Endothelial cell of umbilical vein (primary cell): Measurements from ENCODE around the gene DMD. TPM values are rescaled to one million over a fixed set of nuclear protein-coding genes. Genes with fewer than 3 reads are reported as not detected.
A peak's percentile ranks its signal among the peaks of the same experiment; 100 is the strongest.

Source experiments
- BruUV-seq: library from RNA; stranded (reverse); fragments of 400-500 nt; replicated peaks from 2 replicates; lab custom pipeline; 2021; lab: Mats Ljungman, UMichigan
- CTCF ChIA-PET: fragments of 300-600, 350-600 bp; sonication (Branson Sonifier 250); formaldehyde crosslinking; loops from one replicate; lab custom pipeline; 2021; ENCODE audit warnings: antibody characterized with exemption, inconsistent platforms; lab: Charles Lee
- POLR2A ChIA-PET: fragments of 300-600, 350-600 bp; sonication (Branson Sonifier 250); formaldehyde crosslinking; loops from one replicate; lab custom pipeline; 2021; ENCODE audit warnings: antibody characterized with exemption, inconsistent platforms; lab: Charles Lee
- DNase-seq: peaks from one replicate; pipeline ENCODE4 v3.0.0-alpha.2; 2011; ENCODE audit warnings: low read depth, low spot score
- FAIRE-seq: peaks from 2 replicates; lab custom pipeline; 2011; peaks lifted over from hg19 to GRCh38; lab: Jason Lieb, UNC
- H2AFZ ChIP-seq: 2 replicates; pipeline ENCODE4 v1.6.0; 2012; ENCODE audit warnings: low read depth, low read length, control low read depth, inconsistent platforms
- H3K27ac ChIP-seq: 2 replicates; pipeline ENCODE4 v1.5.1; 2011; ENCODE audit warnings: low read depth, mild to moderate bottlenecking, control low read depth, low read length, moderate library complexity; ENCODE audit not compliant: insufficient read depth
- H3K27me3 ChIP-seq, 2 experiments: 2 replicates each; pipeline versions ENCODE4 v1.6.0 to v1.6.1; 2011; ENCODE audit warnings: low read length in 2 of 2, mixed read lengths in 1 of 2; ENCODE audit not compliant: control insufficient read depth in 2 of 2, insufficient read depth in 2 of 2
- H3K36me3 ChIP-seq, 2 experiments: 2 replicates in 1 of 2; 3 replicates in 1 of 2; pipeline ENCODE4 v1.5.1; 2011; ENCODE audit warnings: low read length in 2 of 2, mild to moderate bottlenecking in 1 of 2, moderate library complexity in 1 of 2; ENCODE audit not compliant: control insufficient read depth in 2 of 2, insufficient read depth in 2 of 2; ENCODE audit errors: extremely low read depth in 1 of 2
- H3K4me1 ChIP-seq: 3 replicates; pipeline ENCODE4 v1.5.1; 2011; ENCODE audit warnings: mild to moderate bottlenecking, low read length; ENCODE audit not compliant: control insufficient read depth, insufficient read depth; ENCODE audit errors: extremely low read depth
- H3K4me2 ChIP-seq: 2 replicates; pipeline ENCODE4 v1.6.1; 2011; ENCODE audit warnings: low read length, control low read depth, mixed read lengths; ENCODE audit not compliant: insufficient read depth
- H3K4me3 ChIP-seq, 3 experiments: fragments of 200-600 bp in 1 of 3; sonication (generic), shearing (Covaris generic) in 1 of 3; replicated peaks in 1 of 3; 2 replicates each; pipeline ENCODE4 v1.5.1; 2011 to 2016; ENCODE audit warnings: control low read depth in 3 of 3, low read length in 3 of 3, mild to moderate bottlenecking in 2 of 3, inconsistent platforms in 1 of 3, low read depth in 1 of 3, moderate library complexity in 1 of 3; ENCODE audit not compliant: insufficient read depth in 1 of 3
- H3K79me2 ChIP-seq: 2 replicates; pipeline ENCODE4 v1.6.0; 2012; ENCODE audit warnings: low read length, inconsistent platforms; ENCODE audit not compliant: control insufficient read depth, insufficient read depth
- H3K9ac ChIP-seq: replicated peaks from 2 replicates; pipeline ENCODE3; 2011; ENCODE audit warnings: low read length, control low read depth; ENCODE audit not compliant: insufficient read depth; ENCODE audit errors: extremely low read depth
- H3K9me1 ChIP-seq: replicated peaks from 3 replicates; pipeline ENCODE4 v1.6.0; 2011; ENCODE audit warnings: mild to moderate bottlenecking, low read length; ENCODE audit not compliant: control insufficient read depth, insufficient read depth; ENCODE audit errors: extremely low read depth
- H3K9me3 ChIP-seq: replicated peaks from 2 replicates; pipeline ENCODE4 v1.5.1; 2012; ENCODE audit warnings: low read length, inconsistent platforms; ENCODE audit not compliant: control insufficient read depth, insufficient read depth
- H4K20me1 ChIP-seq: replicated peaks from 2 replicates; pipeline ENCODE3; 2011; ENCODE audit warnings: mild to moderate bottlenecking, low read length; ENCODE audit not compliant: control insufficient read depth, insufficient read depth; ENCODE audit errors: extremely low read depth
- EZH2 ChIP-seq: IDR thresholded peaks from 2 replicates; pipeline ENCODE4 v1.6.1; 2012; ENCODE audit warnings: borderline replicate concordance, low read depth, mild to moderate bottlenecking, moderate library complexity, low read length, inconsistent platforms; ENCODE audit not compliant: severe bottlenecking
- FOS ChIP-seq: IDR thresholded peaks from 2 replicates; pipeline ENCODE4 v1.6.1; 2011; ENCODE audit warnings: mild to moderate bottlenecking, low read length, moderate library complexity, borderline replicate concordance; ENCODE audit not compliant: insufficient read depth
- GATA2 ChIP-seq: IDR thresholded peaks from 2 replicates; pipeline ENCODE4 v1.7.0; 2011; ENCODE audit warnings: low read depth, mild to moderate bottlenecking, moderate library complexity, mixed read lengths, low read length; ENCODE audit not compliant: insufficient read length, insufficient read depth
- JUN ChIP-seq: IDR thresholded peaks from 2 replicates; pipeline ENCODE4 v1.6.1; 2011; ENCODE audit warnings: borderline replicate concordance, low read depth; ENCODE audit not compliant: insufficient read length, insufficient read depth
- MAX ChIP-seq: IDR thresholded peaks from 2 replicates; pipeline ENCODE4 v1.6.1; 2011; ENCODE audit not compliant: insufficient read depth, insufficient read length
- MYC ChIP-seq: IDR thresholded peaks from one replicate; pipeline ENCODE4 v1.6.1; 2011; ENCODE audit warnings: mild to moderate bottlenecking, low read depth, low read length
- POLR2A ChIP-seq: IDR thresholded peaks from 2 replicates; pipeline ENCODE4 v1.6.1; 2012; ENCODE audit warnings: low read depth, mild to moderate bottlenecking, control low read depth, low read length
- POLR2AphosphoS5 ChIP-seq: IDR thresholded peaks from 2 replicates; pipeline ENCODE4 v1.6.1; 2012; ENCODE audit warnings: low read depth, mild to moderate bottlenecking, control low read depth, low read length, moderate library complexity; ENCODE audit not compliant: insufficient read depth
- dilution Hi-C: fragments of 300-500 bp; cut with MboI; formaldehyde crosslinking; loops from one replicate; pipeline ENCODE4 v1.15.0; 2019; ENCODE audit warnings: low sequenced_read_pairs; ENCODE audit not compliant: extremely low pct_ligation_motif_present
- intact Hi-C: fragments of 100-400 bp; cut with micrococcal nuclease; formaldehyde crosslinking; loops from one replicate; pipeline ENCODE4 v1.10.0; 2022
- polyA plus RNA-seq, 4 experiments: library from polyadenylated mRNA; depleted of rRNA in 3 of 4; stranded (reverse) in 3 of 4; unstranded in 1 of 4; fragments of >200 nt; gene quantifications; 2 replicates each; pipeline versions ENCODE4 v1.2.1 to v1.2.3, GENCODE V29; 2011 to 2012; ENCODE audit warnings: missing spikeins in 1 of 4
- total RNA-seq: library from RNA; stranded (reverse); gene quantifications from 2 replicates; pipeline ENCODE4 v1.2.3, GENCODE V29; 2021
- TF ChIP-seq, protein P1 (sequence below), 2 donors: IDR thresholded peaks; 1 replicate in 1 of 2; 2 replicates in 1 of 2; pipeline ENCODE4 v1.5.1; 2011; ENCODE audit warnings: low read length in 2 of 2, mild to moderate bottlenecking in 2 of 2, moderate library complexity in 2 of 2, control low read depth in 1 of 2, inconsistent platforms in 1 of 2, low read depth in 1 of 2; ENCODE audit not compliant: insufficient read depth in 1 of 2; ENCODE audit errors: extremely low read depth in 1 of 2

DMD gene
- total and polyA plus RNA-seq, 2 donors (not counting 3 experiments of a cell fraction or from before 2014, with no cell fraction given): 7.3 to 9.0 TPM

DNA sequence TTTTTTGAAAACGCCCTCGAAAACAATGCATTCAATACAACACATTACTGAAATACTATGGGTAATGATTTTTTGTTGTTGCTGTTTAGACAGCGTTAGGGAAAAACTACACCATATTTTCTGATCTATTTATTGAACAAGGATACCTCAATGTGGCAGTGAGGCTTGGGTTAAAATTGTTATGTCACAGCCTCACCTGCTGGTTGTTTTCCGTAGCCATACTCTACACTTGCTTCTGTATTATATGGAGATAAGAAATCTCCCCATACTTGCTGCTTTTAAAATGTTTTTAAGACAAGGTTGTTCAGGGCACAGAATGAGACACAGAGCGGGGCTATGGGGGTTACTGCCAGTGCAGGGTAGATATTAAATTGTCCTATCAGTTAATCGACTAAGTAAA lies 1917.9 kb downstream of the DMD start:
- ChIA-PET CTCF (interaction anchor here (1.0 to 3.2 kb wide), 5 partner anchors 73 to 258 kb away, joined by 3 to 28 read pairs (median 13); no protein-coding TSS in a partner anchor), POLR2A (no interaction called here)
- no peak overlapping the region for H3K4me3 ChIP-seq
- DNase-seq (peak; percentile 13), FAIRE-seq (no peak)
- intact Hi-C loops (loop anchor here (1.0 to 10.0 kb wide), 3 partner anchors 254 to 364 kb away; no protein-coding TSS in a partner anchor), dilution Hi-C loops (no loop called here)
- BruUV-seq: no TSS peak
- no peaks in the 10 kb centered on the region for H3K27me3 ChIP-seq
- no peaks in the 10 kb centered on the region for H3K9me3 ChIP-seq
- no peak for TF ChIP-seq MYC
- TF ChIP-seq, protein P1, sequence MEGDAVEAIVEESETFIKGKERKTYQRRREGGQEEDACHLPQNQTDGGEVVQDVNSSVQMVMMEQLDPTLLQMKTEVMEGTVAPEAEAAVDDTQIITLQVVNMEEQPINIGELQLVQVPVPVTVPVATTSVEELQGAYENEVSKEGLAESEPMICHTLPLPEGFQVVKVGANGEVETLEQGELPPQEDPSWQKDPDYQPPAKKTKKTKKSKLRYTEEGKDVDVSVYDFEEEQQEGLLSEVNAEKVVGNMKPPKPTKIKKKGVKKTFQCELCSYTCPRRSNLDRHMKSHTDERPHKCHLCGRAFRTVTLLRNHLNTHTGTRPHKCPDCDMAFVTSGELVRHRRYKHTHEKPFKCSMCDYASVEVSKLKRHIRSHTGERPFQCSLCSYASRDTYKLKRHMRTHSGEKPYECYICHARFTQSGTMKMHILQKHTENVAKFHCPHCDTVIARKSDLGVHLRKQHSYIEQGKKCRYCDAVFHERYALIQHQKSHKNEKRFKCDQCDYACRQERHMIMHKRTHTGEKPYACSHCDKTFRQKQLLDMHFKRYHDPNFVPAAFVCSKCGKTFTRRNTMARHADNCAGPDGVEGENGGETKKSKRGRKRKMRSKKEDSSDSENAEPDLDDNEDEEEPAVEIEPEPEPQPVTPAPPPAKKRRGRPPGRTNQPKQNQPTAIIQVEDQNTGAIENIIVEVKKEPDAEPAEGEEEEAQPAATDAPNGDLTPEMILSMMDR (IDR thresholded peaks at IDR 0.05; ENCODE audit: extremely low read depth in 1 of 2, insufficient read depth in 1 of 2, low read depth in 1 of 2, low read length in 2 of 2): peak in 1 of 2 donors; percentile 16
- H2AFZ ChIP-seq: no peak overlapping the region
- no peaks in the 10 kb centered on the region for H4K20me1 ChIP-seq
- H3K4me1 ChIP-seq: no peaks in the 10 kb centered on the region
- no peaks in the 10 kb centered on the region for H3K9me1 ChIP-seq
- no peak overlapping the region for H3K9ac ChIP-seq
- no peaks in the 10 kb centered on the region for H3K79me2 ChIP-seq
- no peaks in the 10 kb centered on the region for H3K36me3 ChIP-seq
- H3K27ac ChIP-seq: no peak overlapping the region
- no peak overlapping the region for H3K4me2 ChIP-seq

- no peaks in the 10 kb centered on the region for H3K4me1 ChIP-seq
- no TSS peak for BruUV-seq
- no peaks in the 10 kb centered on the region for H3K9me1 ChIP-seq
- H3K4me3 ChIP-seq: no peak overlapping the region
- intact Hi-C loops (loop anchor here (5.0 to 10.0 kb wide), 2 partner anchors 316 to 366 kb away; no protein-coding TSS in a partner anchor), dilution Hi-C loops (no loop called here)
- H3K9me3 ChIP-seq: no peaks in the 10 kb centered on the region
- no peak overlapping the region for H3K9ac ChIP-seq
- no peak for DNase-seq
- H3K27me3 ChIP-seq: no peaks in the 10 kb centered on the region
- ChIA-PET POLR2A (no interaction called here), CTCF (interaction anchor here (2.0 kb wide), 1 partner anchor 252 kb away, joined by 6 read pairs; no protein-coding TSS in a partner anchor)
- TF ChIP-seq EZH2 (no peak), POLR2AphosphoS5 (no peak), MAX (no peak), GATA2 (no peak), JUN (no peak), FOS (no peak), POLR2A (no peak), MYC (no peak)
- TF ChIP-seq, protein P1 (IDR thresholded peaks at IDR 0.05; ENCODE audit: extremely low read depth in 1 of 2, insufficient read depth in 1 of 2, low read depth in 1 of 2, low read length in 2 of 2): no peak
- no peak overlapping the region for H3K4me2 ChIP-seq
- H3K79me2 ChIP-seq: no peaks in the 10 kb centered on the region
- H4K20me1 ChIP-seq: no peaks in the 10 kb centered on the region
- no peak for FAIRE-seq
- H3K36me3 ChIP-seq: no peaks in the 10 kb centered on the region
- no peak overlapping the region for H2AFZ ChIP-seq
- no peak overlapping the region for H3K27ac ChIP-seq
Measured at GRCh38 chrX:31291131-31291530, 1920.2 kb downstream of the DMD start.
